WI38 (cell line): ENCODE measurements around the gene BAZ2B.

Source experiments
- H3K4me3 ChIP-seq: 2 replicates; pipeline ENCODE4 v1.5.1; 2011; ENCODE audit warnings: low read depth, mild to moderate bottlenecking, control low read depth, low read length
- TF ChIP-seq, protein P1 (sequence below): IDR thresholded peaks from 2 replicates; pipeline ENCODE4 v1.5.1; 2012; ENCODE audit warnings: low read depth, mild to moderate bottlenecking, control low read depth, low read length

The BAZ2B gene

DNA sequence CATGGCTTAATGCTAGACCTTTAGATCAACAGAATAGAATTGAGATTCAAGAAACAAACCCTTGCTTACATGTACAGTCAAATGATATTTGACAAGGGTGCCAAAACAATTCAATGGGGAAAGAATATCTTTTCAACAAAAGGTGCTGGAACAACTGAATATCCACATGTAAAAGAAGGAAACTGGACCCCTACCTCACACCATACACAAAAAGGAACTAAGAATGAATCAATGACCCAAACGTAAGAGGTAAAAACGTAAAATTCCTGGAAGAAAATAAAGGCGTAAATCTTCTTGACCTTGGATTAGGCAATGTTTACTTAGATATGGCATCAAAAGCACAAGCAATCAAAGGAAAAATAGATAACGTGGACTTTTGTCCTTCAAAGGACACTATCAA, 43.1 kb downstream of the BAZ2B start:
- H3K4me3 ChIP-seq, result no peak overlapping the region
- TF ChIP-seq, protein P1, sequence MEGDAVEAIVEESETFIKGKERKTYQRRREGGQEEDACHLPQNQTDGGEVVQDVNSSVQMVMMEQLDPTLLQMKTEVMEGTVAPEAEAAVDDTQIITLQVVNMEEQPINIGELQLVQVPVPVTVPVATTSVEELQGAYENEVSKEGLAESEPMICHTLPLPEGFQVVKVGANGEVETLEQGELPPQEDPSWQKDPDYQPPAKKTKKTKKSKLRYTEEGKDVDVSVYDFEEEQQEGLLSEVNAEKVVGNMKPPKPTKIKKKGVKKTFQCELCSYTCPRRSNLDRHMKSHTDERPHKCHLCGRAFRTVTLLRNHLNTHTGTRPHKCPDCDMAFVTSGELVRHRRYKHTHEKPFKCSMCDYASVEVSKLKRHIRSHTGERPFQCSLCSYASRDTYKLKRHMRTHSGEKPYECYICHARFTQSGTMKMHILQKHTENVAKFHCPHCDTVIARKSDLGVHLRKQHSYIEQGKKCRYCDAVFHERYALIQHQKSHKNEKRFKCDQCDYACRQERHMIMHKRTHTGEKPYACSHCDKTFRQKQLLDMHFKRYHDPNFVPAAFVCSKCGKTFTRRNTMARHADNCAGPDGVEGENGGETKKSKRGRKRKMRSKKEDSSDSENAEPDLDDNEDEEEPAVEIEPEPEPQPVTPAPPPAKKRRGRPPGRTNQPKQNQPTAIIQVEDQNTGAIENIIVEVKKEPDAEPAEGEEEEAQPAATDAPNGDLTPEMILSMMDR, result no peak

DNA sequence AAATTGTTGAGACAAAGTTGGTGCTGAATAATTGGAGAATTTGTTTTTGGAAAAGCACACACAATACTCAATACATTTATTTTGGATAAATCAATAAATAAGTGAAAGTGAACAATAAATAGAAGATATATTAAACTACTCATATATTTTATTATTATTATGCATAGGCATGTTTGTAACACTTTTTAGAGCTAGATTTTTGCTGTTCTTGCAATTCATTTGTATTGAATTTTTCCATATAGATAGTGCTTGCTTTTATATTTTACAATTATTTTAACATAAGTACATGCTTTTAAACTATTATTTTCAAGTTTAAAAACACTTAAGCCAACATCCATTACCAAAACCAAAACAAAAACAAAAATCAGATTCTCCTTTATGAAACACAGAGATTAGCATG, 43.9 kb downstream of the BAZ2B start:
- TF ChIP-seq, protein P1, result no peak
- H3K4me3 ChIP-seq, result no peak overlapping the region

DNA sequence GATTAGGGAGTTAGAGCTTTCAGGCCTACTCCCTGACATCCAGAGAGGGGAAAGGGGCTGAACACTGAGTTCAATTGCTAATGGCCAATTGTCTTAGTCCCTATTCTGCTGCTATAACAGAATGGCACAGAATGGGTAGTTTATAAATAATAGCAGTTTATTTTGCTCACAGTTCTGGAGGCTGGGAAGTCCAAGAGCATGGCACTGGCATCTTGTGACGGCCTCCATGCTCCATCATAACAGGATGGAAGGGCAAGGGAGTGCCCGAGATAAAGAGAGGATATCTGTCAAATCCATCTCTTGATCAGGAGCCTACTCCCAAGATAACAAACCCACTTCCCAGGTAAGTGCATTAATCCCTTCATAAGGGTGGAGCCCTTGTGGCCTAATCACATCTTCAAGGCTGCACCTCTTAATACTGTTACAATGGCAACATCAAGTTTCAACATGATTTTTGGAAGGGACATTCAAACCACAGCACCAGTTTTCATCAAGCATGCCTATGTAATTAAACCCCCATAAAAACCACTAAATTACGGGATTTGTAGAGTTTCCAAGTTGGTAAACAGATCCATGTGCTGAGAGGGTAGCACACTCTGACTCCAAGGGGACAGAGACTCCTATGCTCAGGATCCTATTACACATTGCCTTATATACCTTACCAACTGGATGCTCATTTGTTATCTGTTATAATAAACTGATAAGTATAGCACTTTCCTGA, 44.6 kb downstream of the BAZ2B start:
- TF ChIP-seq, protein P1, result no peak
- H3K4me3 ChIP-seq, result no peak overlapping the region

DNA sequence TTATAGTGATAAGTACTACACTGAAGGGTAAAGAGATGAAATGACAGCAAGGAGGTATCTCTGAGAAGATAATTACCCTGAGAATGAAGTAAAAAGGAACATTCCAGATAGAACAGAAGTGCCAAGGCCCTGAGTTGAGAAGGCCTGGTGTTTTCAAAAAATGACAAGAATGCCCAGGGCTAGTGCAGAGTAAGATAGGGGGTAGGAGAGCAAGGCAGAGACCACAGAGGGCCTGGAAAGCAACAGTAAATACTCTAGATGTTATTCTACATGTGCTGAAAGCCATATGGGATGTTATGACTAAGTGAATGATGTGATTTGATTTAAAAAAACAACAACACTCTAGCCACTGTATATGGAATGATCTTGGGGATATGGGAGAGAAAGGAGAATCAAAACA, 52.3 kb downstream of the BAZ2B start:
- H3K4me3 ChIP-seq, result no peak overlapping the region
- TF ChIP-seq, protein P1, result no peak

DNA sequence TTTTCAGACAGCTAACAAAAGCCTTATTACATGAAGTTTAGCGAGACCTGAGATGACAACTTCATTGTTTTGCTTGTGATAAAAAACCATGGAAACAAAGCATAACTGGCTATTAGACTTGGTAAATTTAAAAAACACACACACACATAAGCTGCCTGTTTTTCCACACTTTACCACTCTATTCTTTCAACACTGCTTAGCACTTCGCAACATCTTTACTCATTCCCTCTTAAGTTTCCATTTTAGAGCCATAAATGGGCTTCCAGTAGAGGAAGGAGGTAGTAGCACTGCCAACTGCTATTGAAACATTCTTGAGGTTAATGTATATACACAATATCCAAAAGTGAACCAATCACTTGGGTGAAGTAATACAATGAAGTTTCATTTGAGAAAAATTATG, 54.1 kb downstream of the BAZ2B start:
- no peak overlapping the region for H3K4me3 ChIP-seq
- TF ChIP-seq, protein P1, result no peak

DNA sequence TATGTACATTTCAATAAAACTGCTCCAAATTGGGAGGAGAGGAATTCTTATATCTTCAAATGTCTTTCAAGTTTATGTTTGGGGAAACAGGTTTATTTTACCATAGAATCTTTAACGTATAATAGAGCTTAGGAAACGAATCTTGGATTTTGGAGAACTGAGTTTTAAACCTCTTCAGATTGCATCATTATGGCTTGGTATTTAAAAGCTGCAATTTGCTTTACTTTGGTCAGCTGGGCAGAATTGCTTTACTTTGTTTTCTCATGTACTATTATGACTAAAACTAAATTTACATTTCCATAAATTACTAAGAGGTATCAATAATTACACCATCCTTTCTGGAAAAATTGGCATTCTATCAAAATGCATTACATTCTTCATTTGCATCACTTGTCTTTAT, 54.6 kb downstream of the BAZ2B start:
- TF ChIP-seq, protein P1, result no peak

DNA sequence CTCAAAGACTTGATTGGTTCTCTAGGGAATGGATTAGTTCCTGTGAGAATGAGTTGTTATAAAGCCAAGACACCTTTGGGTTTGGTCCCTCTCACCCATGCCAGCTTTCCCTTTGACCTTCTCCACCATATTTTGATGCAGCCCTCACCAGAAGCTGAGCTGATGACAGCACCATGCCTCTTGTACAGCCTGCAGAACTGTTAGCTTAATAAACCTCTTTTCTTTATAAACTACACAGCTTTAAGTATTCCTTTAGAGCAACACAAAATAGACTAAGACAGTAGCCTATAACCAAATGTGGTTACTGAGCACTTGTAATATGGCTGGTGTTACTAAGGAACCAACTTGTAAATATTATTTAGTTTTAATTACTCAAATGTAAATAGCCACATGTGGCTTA, 55.1 kb downstream of the BAZ2B start:
- TF ChIP-seq, protein P1, result no peak
- H3K4me3 ChIP-seq, result no peak overlapping the region

More for the DNA sequence above, 54.6 kb downstream of the BAZ2B start:
- no peak overlapping the region for H3K4me3 ChIP-seq
